ENCODE measurements around the gene NMNAT3. TPM values are rescaled to one million over a fixed set of nuclear protein-coding genes. Genes with fewer than 3 reads are reported as not detected.

The NMNAT3 gene
- polyA plus RNA-seq, 1 donor (not counting 4 experiments of a cell fraction or from before 2014, with no cell fraction given) = 1.6 TPM

DNA sequence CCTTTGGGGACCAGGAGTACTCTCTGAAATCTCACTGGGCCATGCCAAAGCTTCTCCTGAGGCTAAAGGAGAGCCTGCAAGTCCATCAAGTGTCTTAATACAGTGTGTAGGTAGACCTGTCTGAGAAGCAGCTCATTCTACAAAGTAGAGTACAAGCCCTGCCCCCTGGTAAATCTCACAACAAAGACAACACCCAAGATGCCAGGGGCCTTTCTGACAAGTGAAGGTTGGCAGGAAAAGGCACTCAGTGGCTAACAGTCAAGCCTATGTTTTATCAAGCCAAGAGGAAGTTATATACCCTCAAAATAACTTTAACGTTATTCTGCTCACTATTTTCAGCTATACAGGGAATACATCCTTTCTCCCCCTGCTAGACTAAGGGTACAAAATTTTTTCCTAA, 58.3 kb downstream of the NMNAT3 start:
- no peaks in the 10 kb centered on the region for H3K4me1 ChIP-seq (ENCODE audit: control insufficient read depth, extremely low read depth, insufficient read depth, low read length)
- no peak for TF ChIP-seq EZH2 (IDR thresholded peaks at IDR 0.05; ENCODE audit: low read length)
- DNase-seq (ENCODE audit: low read depth, low spot score) (no peak), FAIRE-seq (no peak)
- H2AFZ ChIP-seq (ENCODE audit: control insufficient read depth, low read length) = no peak overlapping the region
- H3K9me3 ChIP-seq (ENCODE audit: control insufficient read depth, low read depth, low read length) = no peaks in the 10 kb centered on the region
- H3K27me3 ChIP-seq (ENCODE audit: control insufficient read depth, extremely low read depth, insufficient read depth, low read length) = no peaks in the 10 kb centered on the region
- no peaks in the 10 kb centered on the region for H3K9me1 ChIP-seq (ENCODE audit: control insufficient read depth, extremely low read depth, insufficient read depth, low read length)
- no peak overlapping the region for H3K9ac ChIP-seq (ENCODE audit: control insufficient read depth, extremely low read depth, insufficient read depth, low read length)
- no peaks in the 10 kb centered on the region for H3K36me3 ChIP-seq (ENCODE audit: control insufficient read depth in 2 of 2, extremely low read depth in 1 of 2, insufficient read depth in 2 of 2, low read length in 2 of 2)
- H4K20me1 ChIP-seq (ENCODE audit: control insufficient read depth, extremely low read depth, insufficient read depth, low read length) = no peaks in the 10 kb centered on the region
- H3K4me3 ChIP-seq (ENCODE audit: control insufficient read depth in 2 of 3, extremely low read depth in 1 of 3, insufficient read depth in 2 of 3, low read depth in 1 of 3, low read length in 3 of 3) = no peak overlapping the region
- H3K79me2 ChIP-seq (ENCODE audit: control insufficient read depth, insufficient read depth, low read length) = no peaks in the 10 kb centered on the region
- H3K27ac ChIP-seq (ENCODE audit: control insufficient read depth, insufficient read depth, low read length) = no peak overlapping the region
- H3K4me2 ChIP-seq (ENCODE audit: control insufficient read depth, extremely low read depth, insufficient read depth, low read depth, low read length) = no peak overlapping the region
- dilution Hi-C loops (cut with MboI; ENCODE audit: extremely low pct_ligation_motif_present, low sequenced_read_pairs) = no loop called here

GRCh38 chr3:139617672-139618268, 60.0 kb downstream of the NMNAT3 start:
- Histone ChIP-seq H3K27me3 (ENCODE audit: control insufficient read depth, extremely low read depth, insufficient read depth, low read length) (no peaks in the 10 kb centered on the region), H3K4me1 (ENCODE audit: control insufficient read depth, extremely low read depth, insufficient read depth, low read length) (no peaks in the 10 kb centered on the region), H3K9ac (ENCODE audit: control insufficient read depth, extremely low read depth, insufficient read depth, low read length) (no peak overlapping the region), H3K9me3 (ENCODE audit: control insufficient read depth, low read depth, low read length) (no peaks in the 10 kb centered on the region), H3K4me3 (ENCODE audit: control insufficient read depth in 2 of 3, extremely low read depth in 1 of 3, insufficient read depth in 2 of 3, low read depth in 1 of 3, low read length in 3 of 3) (no peak overlapping the region), H3K36me3 (ENCODE audit: control insufficient read depth in 2 of 2, extremely low read depth in 1 of 2, insufficient read depth in 2 of 2, low read length in 2 of 2) (no peaks in the 10 kb centered on the region), H3K79me2 (ENCODE audit: control insufficient read depth, insufficient read depth, low read length) (no peaks in the 10 kb centered on the region), H2AFZ (ENCODE audit: control insufficient read depth, low read length) (no peak overlapping the region), H4K20me1 (ENCODE audit: control insufficient read depth, extremely low read depth, insufficient read depth, low read length) (no peaks in the 10 kb centered on the region), H3K9me1 (ENCODE audit: control insufficient read depth, extremely low read depth, insufficient read depth, low read length) (no peaks in the 10 kb centered on the region), H3K4me2 (ENCODE audit: control insufficient read depth, extremely low read depth, insufficient read depth, low read depth, low read length) (no peak overlapping the region), H3K27ac (ENCODE audit: control insufficient read depth, insufficient read depth, low read length) (no peak overlapping the region)
- FAIRE-seq = no peak
- no peak for TF ChIP-seq EZH2 (IDR thresholded peaks at IDR 0.05; ENCODE audit: low read length)
- TF ChIP-seq, protein P1, sequence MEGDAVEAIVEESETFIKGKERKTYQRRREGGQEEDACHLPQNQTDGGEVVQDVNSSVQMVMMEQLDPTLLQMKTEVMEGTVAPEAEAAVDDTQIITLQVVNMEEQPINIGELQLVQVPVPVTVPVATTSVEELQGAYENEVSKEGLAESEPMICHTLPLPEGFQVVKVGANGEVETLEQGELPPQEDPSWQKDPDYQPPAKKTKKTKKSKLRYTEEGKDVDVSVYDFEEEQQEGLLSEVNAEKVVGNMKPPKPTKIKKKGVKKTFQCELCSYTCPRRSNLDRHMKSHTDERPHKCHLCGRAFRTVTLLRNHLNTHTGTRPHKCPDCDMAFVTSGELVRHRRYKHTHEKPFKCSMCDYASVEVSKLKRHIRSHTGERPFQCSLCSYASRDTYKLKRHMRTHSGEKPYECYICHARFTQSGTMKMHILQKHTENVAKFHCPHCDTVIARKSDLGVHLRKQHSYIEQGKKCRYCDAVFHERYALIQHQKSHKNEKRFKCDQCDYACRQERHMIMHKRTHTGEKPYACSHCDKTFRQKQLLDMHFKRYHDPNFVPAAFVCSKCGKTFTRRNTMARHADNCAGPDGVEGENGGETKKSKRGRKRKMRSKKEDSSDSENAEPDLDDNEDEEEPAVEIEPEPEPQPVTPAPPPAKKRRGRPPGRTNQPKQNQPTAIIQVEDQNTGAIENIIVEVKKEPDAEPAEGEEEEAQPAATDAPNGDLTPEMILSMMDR (optimal IDR thresholded peaks at IDR 0.05 in 1 of 3, IDR thresholded peaks at IDR 0.05 in 1 of 3, conservative IDR thresholded peaks at IDR 0.05 in 1 of 3; ENCODE audit: extremely low read depth in 1 of 3, insufficient read depth in 2 of 3, low read length in 3 of 3) = no peak
- dilution Hi-C loops (cut with MboI; ENCODE audit: extremely low pct_ligation_motif_present, low sequenced_read_pairs) = no loop called here
- no peak for DNase-seq (ENCODE audit: low read depth, low spot score)

- Histone ChIP-seq H3K27me3 (ENCODE audit: control insufficient read depth, extremely low read depth, insufficient read depth, low read length) (no peaks in the 10 kb centered on the region), H3K9ac (ENCODE audit: control insufficient read depth, extremely low read depth, insufficient read depth, low read length) (no peak overlapping the region), H3K9me1 (ENCODE audit: control insufficient read depth, extremely low read depth, insufficient read depth, low read length) (no peaks in the 10 kb centered on the region), H3K9me3 (ENCODE audit: control insufficient read depth, low read depth, low read length) (no peaks in the 10 kb centered on the region), H2AFZ (ENCODE audit: control insufficient read depth, low read length) (no peak overlapping the region), H3K4me2 (ENCODE audit: control insufficient read depth, extremely low read depth, insufficient read depth, low read depth, low read length) (no peak overlapping the region), H4K20me1 (ENCODE audit: control insufficient read depth, extremely low read depth, insufficient read depth, low read length) (no peaks in the 10 kb centered on the region), H3K79me2 (ENCODE audit: control insufficient read depth, insufficient read depth, low read length) (no peaks in the 10 kb centered on the region), H3K4me1 (ENCODE audit: control insufficient read depth, extremely low read depth, insufficient read depth, low read length) (no peaks in the 10 kb centered on the region), H3K4me3 (ENCODE audit: control insufficient read depth in 2 of 3, extremely low read depth in 1 of 3, insufficient read depth in 2 of 3, low read depth in 1 of 3, low read length in 3 of 3) (no peak overlapping the region), H3K36me3 (ENCODE audit: control insufficient read depth in 2 of 2, extremely low read depth in 1 of 2, insufficient read depth in 2 of 2, low read length in 2 of 2) (no peaks in the 10 kb centered on the region), H3K27ac (ENCODE audit: control insufficient read depth, insufficient read depth, low read length) (no peak overlapping the region)
- no peak for FAIRE-seq
- dilution Hi-C loops (cut with MboI; ENCODE audit: extremely low pct_ligation_motif_present, low sequenced_read_pairs) = no loop called here
- TF ChIP-seq, protein P1 (optimal IDR thresholded peaks at IDR 0.05 in 1 of 3, IDR thresholded peaks at IDR 0.05 in 1 of 3, conservative IDR thresholded peaks at IDR 0.05 in 1 of 3; ENCODE audit: extremely low read depth in 1 of 3, insufficient read depth in 2 of 3, low read length in 3 of 3) = no peak
- no peak for TF ChIP-seq EZH2 (IDR thresholded peaks at IDR 0.05; ENCODE audit: low read length)
- no peak for DNase-seq (ENCODE audit: low read depth, low spot score)
These were observed 66.2 kb downstream of the NMNAT3 start for GRCh38 chr3:139611528-139611927.

Data from keratinocyte (primary cell).